Transverse colon (tissue), 3 donors: ENCODE measurements around the gene SLC16A12.

Source experiments
- CTCF ChIP-seq, 5 experiments: fragments of 200-600 bp in 3 of 5; fragments of 450-650 bp in 2 of 5; sonication (generic) in 3 of 5; IDR thresholded peaks; 1 replicate in 2 of 5; 2 replicates in 3 of 5; pipeline ENCODE4 v1.5.1; 2016 to 2017; ENCODE audit warnings: antibody characterized with exemption in 5 of 5, inconsistent platforms in 3 of 5, mild to moderate bottlenecking in 2 of 5, moderate library complexity in 1 of 5
- EP300 ChIP-seq: sonication (generic); formaldehyde crosslinking; IDR thresholded peaks from one replicate; pipeline ENCODE4 v1.6.1; 2017; ENCODE audit warnings: antibody characterized with exemption, low read depth
- POLR2A ChIP-seq: fragments of 450-650 bp; IDR thresholded peaks from one replicate; pipeline ENCODE4 v1.6.1; 2016; ENCODE audit warnings: antibody characterized with exemption, mild to moderate bottlenecking, moderate library complexity

DNA sequence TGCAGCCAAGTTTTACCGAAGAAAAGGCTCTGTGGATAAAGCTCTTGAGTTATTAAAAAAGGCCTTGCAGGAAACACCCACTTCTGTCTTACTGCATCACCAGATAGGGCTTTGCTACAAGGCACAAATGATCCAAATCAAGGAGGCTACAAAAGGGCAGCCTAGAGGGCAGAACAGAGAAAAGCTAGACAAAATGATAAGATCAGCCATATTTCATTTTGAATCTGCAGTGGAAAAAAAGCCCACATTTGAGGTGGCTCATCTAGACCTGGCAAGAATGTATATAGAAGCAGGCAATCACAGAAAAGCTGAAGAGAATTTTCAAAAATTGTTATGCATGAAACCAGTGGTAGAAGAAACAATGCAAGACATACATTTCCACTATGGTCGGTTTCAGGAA, 132.4 kb downstream of the SLC16A12 start:
- TF ChIP-seq CTCF (IDR thresholded peaks at IDR 0.05) (no peak), POLR2A (no peak), EP300 (no peak)
